Skin of body (tissue), 2 donors: ENCODE results near the gene TRPM4. TPM values are rescaled to one million over a fixed set of nuclear protein-coding genes. Genes with fewer than 3 reads are reported as not detected.
"Not testable (repeated sequence)": the region's sequence is repeated elsewhere in the genome, so short reads cannot be mapped to it uniquely, and the experiment has no call there.

ENCODE experiments used
- DNase-seq: peaks from one replicate; lab custom pipeline; 2025; lab: John Stamatoyannopoulos, UW
- total RNA-seq: library from RNA; depleted of rRNA; stranded (reverse); fragments of >200 nt; gene quantifications from one replicate; pipeline ENCODE4 v1.2.3, GENCODE V29; 2014

The TRPM4 gene
- total RNA-seq = 24.0 TPM

GRCh38 chr19:49157445-49158224, at the start of gene TRPM4:
TRPM4 (plus strand) TSS chr19:49157792; CDS start chr19:49157867, 75 bp downstream.
- peak; percentile 65 for DNase-seq

GRCh38 chr19:49109051-49109450, 48.5 kb upstream of the TRPM4 start:
- no peak for DNase-seq

GRCh38 chr19:49109569-49110233, 47.9 kb upstream of the TRPM4 start:
- DNase-seq = no peak

- DNase-seq = no peak
Observed at GRCh38 chr19:49110567-49110966, 47.0 kb upstream of the TRPM4 start.

- DNase-seq = no peak
Observed at GRCh38 chr19:49111218-49111998, 46.2 kb upstream of the TRPM4 start.

GRCh38 chr19:49113762-49114629, 43.6 kb upstream of the TRPM4 start, which contains the start of gene LIN7B:
LIN7B (plus strand) TSS chr19:49114370; CDS start chr19:49114405, 35 bp downstream.
- DNase-seq = peak; percentile 39

GRCh38 chr19:49114630-49115363, 42.8 kb upstream of the TRPM4 start:
- DNase-seq = peak; percentile 55

- DNase-seq = no peak
Observed at GRCh38 chr19:49116544-49116943, 41.0 kb upstream of the TRPM4 start.

- no peak for DNase-seq
Observed at GRCh38 chr19:49117677-49118564, 39.7 kb upstream of the TRPM4 start.

GRCh38 chr19:49118565-49119410, 38.8 kb upstream of the TRPM4 start, which contains the start of gene C19orf73:
C19orf73 (minus strand) TSS chr19:49119143; CDS start chr19:49119022, 121 bp downstream.
- peak; percentile 96 for DNase-seq

- no peak for DNase-seq
Observed at GRCh38 chr19:49119411-49120324, 37.9 kb upstream of the TRPM4 start, which contains the start of gene PPFIA3. PPFIA3 (plus strand) TSS chr19:49119544; CDS start chr19:49127874, 8,330 bp downstream.

- no peak for DNase-seq
Observed at GRCh38 chr19:49120325-49120683, 37.3 kb upstream of the TRPM4 start.

- no peak for DNase-seq
Observed at GRCh38 chr19:49120868-49121267, 36.7 kb upstream of the TRPM4 start.

GRCh38 chr19:49121841-49122240, 35.8 kb upstream of the TRPM4 start:
- DNase-seq = not testable (repeated sequence)

- not testable (repeated sequence) for DNase-seq
Observed at GRCh38 chr19:49123285-49123684, 34.3 kb upstream of the TRPM4 start.

GRCh38 chr19:49125025-49125731, 32.4 kb upstream of the TRPM4 start:
- no peak for DNase-seq
